Stimulated activated CD4-positive, alpha-beta T cell treated with anti-CD3 and anti-CD28 coated beads, Interleukin-2, amount 100 ng/mL, for 24 hours (primary cell): ENCODE data around the gene ATG16L1.

ENCODE experiments used
- DNase-seq, 2 donors: peaks; one replicate each; pipeline ENCODE4 v3.0.0-alpha.2; 2020

ATG16L1 gene

GRCh38 chr2:233336541-233336940 lies 85.1 kb downstream of the ATG16L1 start:
- no peak for DNase-seq

DNA sequence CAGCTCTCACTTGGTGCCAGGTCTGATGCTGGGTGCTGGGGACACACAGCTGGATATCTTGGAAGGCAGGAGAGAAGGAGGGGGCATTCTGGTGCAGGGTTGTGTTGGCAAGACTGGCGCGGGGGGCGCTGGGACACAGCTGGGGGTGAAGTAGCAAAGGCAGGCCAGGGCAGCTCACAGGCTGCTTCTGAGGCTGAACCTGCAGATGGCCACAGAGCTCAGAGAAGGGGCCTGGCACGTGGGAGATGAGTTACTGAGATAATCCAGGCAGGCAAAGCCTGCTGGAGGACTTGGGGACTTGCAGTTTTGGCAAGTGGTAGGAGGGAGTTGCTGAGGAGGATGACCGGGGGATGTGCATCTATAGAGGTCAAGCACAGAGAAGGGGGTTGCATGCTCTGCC lies 86.6 kb downstream of the ATG16L1 start:
- no peak for DNase-seq

DNA sequence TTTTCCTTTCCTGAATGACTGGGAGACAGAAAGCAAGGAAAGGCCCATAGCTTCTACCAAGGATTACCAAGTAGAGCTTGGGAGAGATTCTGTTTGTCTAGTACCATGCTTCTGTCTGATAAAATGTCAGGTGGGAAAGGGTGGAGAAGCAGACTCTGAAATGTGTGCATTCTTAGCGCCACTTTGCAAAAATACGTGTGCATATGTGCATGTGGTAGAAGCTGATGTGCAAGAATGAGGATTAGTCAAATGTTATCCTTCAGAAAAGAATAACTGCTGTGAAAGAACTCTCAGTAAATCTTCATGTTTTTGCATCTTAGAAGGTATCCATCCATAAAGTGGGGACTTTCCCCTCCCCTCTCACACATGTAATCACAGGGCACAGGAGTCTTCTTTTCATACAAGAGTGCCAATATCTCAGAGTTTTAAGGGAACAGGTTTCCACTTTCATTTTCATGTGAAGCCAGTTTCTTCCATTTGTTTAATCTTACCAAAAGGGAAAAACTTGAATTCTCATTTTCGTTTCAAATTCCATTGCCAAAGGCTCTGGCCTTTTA lies 87.4 kb downstream of the ATG16L1 start:
- DNase-seq = no peak

DNA sequence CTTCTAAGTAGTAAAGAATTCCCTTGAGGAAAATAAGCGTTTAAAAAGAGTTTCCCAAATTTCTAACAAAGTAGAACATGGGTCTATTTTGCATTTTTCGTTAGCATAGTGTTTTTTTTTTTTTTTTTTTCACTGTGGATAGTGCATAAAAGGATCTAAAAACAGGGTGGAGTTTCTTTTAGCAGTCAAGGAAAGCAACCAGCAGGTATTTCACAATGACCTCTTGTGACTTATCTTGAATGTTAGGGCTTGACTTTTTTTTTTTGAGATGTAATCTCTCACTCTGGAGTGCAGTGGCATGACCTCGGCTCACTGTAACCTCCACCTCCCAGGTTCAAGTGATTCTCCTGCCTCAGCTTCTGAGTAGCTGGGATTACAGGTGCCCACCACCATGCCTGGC lies 88.0 kb downstream of the ATG16L1 start:
- no peak for DNase-seq

GRCh38 chr2:233341296-233341695 lies 89.8 kb downstream of the ATG16L1 start:
- DNase-seq = no peak

DNA sequence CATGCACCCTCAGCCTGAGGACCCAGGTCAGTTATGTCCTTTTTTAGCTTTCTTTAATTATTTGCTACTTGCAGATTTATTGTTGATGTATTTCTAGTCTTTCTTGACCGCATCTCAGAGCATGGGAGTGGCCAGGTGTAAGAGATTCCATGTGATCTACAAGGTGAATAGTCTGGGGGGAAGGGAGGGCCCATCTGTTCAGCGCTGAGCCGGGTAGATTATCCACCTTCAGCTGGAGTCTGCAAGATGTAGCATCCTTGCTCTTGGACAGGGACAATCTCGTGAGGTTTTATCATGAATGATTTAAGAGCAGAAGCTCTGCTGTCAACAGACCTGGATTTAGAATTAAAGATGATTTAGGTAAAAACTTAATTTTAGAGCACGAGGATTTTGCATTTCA lies 90.8 kb downstream of the ATG16L1 start:
- DNase-seq = no peak

DNA sequence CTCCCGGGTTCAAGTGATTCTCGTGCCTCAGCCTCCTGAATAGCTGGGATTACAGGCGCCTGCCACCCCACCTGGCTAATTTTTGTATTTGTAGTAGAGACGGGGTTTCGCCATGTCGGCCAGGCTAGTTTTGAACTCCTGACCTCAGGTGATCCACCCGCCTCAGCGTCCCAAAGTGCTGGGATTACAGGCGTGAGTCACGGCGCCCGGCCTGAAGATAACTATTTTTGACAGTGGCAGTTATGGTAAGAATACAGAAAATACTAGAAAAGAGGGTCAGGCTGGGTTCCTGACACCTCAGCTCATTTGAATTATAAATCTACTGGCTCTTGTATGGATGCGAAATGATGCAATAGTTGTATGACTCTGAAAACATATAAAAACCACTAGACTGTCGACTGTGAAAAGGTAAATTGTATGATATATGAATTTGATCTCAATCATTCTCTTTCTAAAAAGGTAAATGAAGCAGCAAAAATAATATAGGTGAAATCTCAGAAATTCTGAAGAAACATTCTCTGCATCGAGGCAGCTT lies 91.8 kb downstream of the ATG16L1 start:
- no peak for DNase-seq
